HG03521 (cell line): Measurements from ENCODE around the gene EML1.
"Not testable (repeated sequence)": the region's sequence is repeated elsewhere in the genome, so short reads cannot be mapped to it uniquely, and the experiment has no call there.

ENCODE experiments used
- ATAC-seq: cut with Tn5 transposase; IDR thresholded peaks from one replicate; pipeline ENCODE4 v1.9.1; 2021; ENCODE audit warnings: mild to moderate bottlenecking, moderate library complexity; ENCODE audit not compliant: unreplicated experiment

EML1 gene

GRCh38 chr14:99755068-99755405 lies 38.2 kb upstream of the EML1 start:
- no peak for ATAC-seq

DNA sequence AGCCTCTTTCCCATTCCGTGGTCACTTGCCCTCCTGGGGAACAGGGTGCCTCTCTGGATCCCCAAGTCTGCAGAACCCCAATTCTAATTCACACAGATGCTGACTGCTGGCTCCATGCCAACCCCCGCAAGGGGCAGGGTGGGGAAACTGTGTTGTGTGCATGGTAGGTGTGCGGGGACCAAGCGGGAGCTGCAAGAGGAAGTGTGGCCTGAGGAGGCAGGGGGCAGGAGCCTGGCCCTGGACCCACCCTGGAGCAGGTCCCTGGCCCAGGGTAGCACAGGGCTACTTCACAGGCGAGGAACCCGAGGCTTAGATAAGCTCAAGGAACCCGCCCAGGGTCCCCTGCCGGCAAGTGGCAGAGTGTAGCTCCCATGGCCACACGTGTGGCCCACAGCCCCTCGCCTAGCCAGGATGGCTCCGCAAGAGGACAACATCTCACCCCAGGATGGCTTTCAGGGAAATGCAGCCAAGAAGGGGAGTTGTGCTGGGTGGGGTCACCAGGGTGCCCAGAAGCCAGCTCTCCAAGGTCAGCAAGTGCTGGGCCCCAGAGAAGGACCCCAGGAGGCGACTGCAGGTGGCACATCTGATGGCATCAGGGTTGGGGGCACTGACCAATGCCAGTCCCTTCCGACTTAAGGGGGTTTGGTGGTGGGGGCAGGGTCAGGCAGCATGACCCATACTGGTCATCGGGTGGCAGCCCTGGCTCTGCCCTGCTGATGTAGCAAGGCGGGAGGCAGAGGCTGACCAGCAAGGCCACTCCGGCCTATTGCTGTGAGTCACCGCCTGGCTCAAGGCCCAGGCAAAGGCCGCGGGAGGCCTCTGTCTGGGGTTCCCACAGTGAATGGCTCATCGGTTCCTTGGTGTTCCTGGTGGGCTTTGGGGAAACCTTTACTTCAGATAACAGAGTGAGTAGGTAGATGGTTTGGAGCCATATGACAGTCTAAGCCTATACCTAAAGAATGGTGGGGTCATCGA lies 37.3 kb upstream of the EML1 start:
- ATAC-seq: no peak

DNA sequence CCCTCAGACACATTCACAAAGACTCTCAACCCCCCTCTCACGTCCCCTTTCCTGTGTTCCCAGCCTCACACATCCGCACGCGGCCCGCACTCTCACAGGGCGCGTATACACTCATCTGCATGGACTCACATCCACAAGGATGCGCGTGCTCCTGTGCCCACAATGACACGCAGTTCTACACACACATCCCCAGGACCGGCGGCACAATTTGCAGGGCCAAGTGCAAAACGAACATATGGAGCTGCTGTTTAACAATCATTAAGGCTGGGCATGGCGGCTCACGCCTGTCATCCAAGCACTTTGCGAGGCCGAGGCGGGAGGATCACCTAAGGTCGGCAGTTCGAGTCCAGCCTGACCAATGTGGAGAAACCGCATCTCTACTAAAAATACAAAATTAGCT lies 36.4 kb upstream of the EML1 start:
- no peak for ATAC-seq

- ATAC-seq: no peak
These were observed 35.7 kb upstream of the EML1 start for GRCh38 chr14:99757331-99758070.

- no peak for ATAC-seq
These were observed 34.9 kb upstream of the EML1 start for GRCh38 chr14:99758121-99758821.

GRCh38 chr14:99758872-99759545 lies 34.2 kb upstream of the EML1 start:
- ATAC-seq: no peak

DNA sequence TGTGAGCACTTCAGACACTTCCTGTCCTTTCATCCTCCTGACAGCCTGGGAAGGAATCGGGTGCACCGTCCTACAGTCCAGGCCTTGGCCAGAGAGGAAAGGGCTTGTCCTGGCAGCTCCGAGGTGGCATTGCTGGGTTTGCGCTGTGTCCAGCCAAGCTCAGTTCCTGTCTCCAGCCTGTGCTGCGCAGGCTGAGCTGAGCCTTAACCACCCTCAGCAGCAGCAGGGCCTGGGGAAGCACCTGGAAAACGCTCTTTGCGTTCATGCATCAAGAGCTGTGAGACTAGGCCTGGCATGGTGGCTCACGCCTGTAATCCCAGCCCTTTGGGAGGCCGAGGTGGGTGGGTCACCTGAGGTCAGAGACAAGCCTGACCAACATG lies 33.7 kb upstream of the EML1 start:
- ATAC-seq: no peak

DNA sequence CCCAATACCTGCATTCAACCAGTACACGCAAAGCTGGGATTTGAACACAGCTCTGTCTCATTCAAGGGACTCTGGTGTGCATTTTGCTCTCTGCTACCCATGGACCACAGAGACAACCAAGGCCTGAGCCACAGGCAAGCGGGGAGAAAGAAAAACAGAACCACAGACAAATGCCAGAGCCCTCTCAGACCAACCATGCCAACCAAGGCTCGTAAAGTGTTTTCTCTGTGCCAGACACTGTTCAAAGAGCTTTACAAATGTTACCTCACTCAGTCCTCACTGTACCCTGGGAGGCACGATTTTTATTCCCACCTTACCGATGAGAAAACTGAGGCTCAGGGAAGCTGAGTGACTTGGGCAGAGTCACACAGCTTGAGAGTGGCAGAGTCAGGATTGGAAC lies 32.4 kb upstream of the EML1 start:
- no peak for ATAC-seq

- not testable (repeated sequence) for ATAC-seq
These were observed 30.3 kb upstream of the EML1 start for GRCh38 chr14:99762911-99763310.

DNA sequence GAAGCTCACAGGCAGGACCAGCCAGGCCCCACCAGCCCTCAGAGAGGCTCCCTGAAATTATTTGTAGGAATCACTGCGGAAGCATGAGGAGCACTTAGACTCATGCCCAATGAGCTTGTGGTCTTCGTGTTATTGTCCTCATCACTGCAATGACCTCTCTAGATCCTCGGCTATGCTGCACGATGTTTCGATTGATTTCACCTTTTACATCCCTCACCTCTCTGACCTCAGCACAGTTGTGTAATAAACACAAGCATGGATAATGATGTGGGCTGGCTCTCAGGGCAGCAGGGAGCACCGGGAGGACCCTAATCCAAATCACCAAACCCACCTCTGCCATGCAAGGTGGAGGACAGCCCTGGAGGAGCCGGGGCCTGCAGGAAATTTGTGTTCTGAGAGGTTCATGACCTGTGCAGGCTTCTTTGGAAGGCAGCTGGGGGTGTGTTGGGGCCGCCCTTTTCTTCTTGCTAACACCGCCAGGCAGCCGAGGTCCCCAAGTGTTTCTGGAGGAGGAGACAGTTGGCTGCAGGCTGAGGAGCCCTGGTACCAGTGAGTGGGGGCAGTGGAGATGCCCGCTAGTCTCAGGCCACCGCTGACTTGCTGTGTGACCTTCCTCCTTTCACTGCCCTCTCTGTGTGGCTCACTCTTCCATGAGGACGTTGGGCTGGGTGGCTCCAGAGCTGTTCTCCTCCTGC lies 29.5 kb upstream of the EML1 start:
- ATAC-seq: no peak

- no peak for ATAC-seq
These were observed 28.9 kb upstream of the EML1 start for GRCh38 chr14:99764222-99764706.

- no peak for ATAC-seq
These were observed 24.8 kb upstream of the EML1 start for GRCh38 chr14:99768381-99768780.

GRCh38 chr14:99769123-99769522 lies 24.1 kb upstream of the EML1 start:
- no peak for ATAC-seq

GRCh38 chr14:99769799-99770198 lies 23.4 kb upstream of the EML1 start:
- ATAC-seq: no peak

- ATAC-seq: no peak
These were observed 20.6 kb upstream of the EML1 start for GRCh38 chr14:99772371-99773283.

- ATAC-seq: no peak
These were observed 19.4 kb upstream of the EML1 start for GRCh38 chr14:99773521-99774497.

DNA sequence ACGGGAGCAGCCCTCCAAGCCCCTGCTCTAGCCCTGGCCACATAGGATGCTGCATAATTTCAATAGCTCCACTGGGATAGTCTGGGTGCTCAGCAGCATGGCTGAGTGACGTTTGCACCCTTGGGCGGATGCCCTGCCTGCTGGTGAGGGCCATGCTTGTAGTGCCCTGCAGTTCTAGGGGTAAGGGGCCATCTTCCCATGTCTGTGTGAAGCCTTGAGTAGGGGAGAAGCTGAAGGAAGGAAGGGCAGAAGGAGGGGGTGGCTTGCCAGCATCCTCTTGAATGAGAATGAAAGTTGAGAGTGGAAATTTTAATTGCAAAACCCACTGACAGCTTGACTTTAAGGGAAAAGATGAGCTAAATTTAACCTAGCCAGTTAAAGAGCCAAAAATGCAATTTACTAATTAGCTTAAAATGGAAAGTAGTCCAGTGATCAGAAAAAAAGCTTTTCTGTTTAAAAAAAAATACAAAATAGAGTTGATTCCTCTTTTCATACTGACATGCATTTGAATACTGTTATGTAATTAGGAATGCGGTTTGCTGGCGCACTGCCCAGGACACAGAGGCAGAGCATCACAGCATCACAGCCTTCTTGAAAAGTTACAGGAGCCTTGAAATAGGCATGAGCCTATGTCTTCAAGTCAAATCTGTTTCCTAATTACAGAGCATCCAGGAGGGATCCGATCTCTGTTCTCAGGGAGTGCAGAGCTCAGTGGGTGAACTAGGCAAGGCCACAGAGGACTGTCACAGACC lies 18.5 kb upstream of the EML1 start:
- no peak for ATAC-seq
